Endothelial cell of umbilical vein (primary cell): ENCODE measurements around the gene STAB1. TPM values are rescaled to one million over a fixed set of nuclear protein-coding genes. Genes with fewer than 3 reads are reported as not detected.

Experiments used
- BruUV-seq: library from RNA; stranded (reverse); fragments of 400-500 nt; replicated peaks from 2 replicates; lab custom pipeline; 2021; lab: Mats Ljungman, UMichigan
- CTCF ChIA-PET: fragments of 300-600, 350-600 bp; sonication (Branson Sonifier 250); formaldehyde crosslinking; loops from one replicate; lab custom pipeline; 2021; ENCODE audit warnings: antibody characterized with exemption, inconsistent platforms; lab: Charles Lee
- POLR2A ChIA-PET: fragments of 300-600, 350-600 bp; sonication (Branson Sonifier 250); formaldehyde crosslinking; loops from one replicate; lab custom pipeline; 2021; ENCODE audit warnings: antibody characterized with exemption, inconsistent platforms; lab: Charles Lee
- DNase-seq: peaks from one replicate; pipeline ENCODE4 v3.0.0-alpha.2; 2011; ENCODE audit warnings: low read depth, low spot score
- FAIRE-seq: peaks from 2 replicates; lab custom pipeline; 2011; peaks lifted over from hg19 to GRCh38; lab: Jason Lieb, UNC
- H2AFZ ChIP-seq: 2 replicates; pipeline ENCODE4 v1.6.0; 2012; ENCODE audit warnings: low read depth, low read length, control low read depth, inconsistent platforms
- H3K27ac ChIP-seq: 2 replicates; pipeline ENCODE4 v1.5.1; 2011; ENCODE audit warnings: low read depth, mild to moderate bottlenecking, control low read depth, low read length, moderate library complexity; ENCODE audit not compliant: insufficient read depth
- H3K27me3 ChIP-seq, 2 experiments: 2 replicates each; pipeline versions ENCODE4 v1.6.0 to v1.6.1; 2011; ENCODE audit warnings: low read length in 2 of 2, mixed read lengths in 1 of 2; ENCODE audit not compliant: control insufficient read depth in 2 of 2, insufficient read depth in 2 of 2
- H3K36me3 ChIP-seq, 2 experiments: 2 replicates in 1 of 2; 3 replicates in 1 of 2; pipeline ENCODE4 v1.5.1; 2011; ENCODE audit warnings: low read length in 2 of 2, mild to moderate bottlenecking in 1 of 2, moderate library complexity in 1 of 2; ENCODE audit not compliant: control insufficient read depth in 2 of 2, insufficient read depth in 2 of 2; ENCODE audit errors: extremely low read depth in 1 of 2
- H3K4me1 ChIP-seq: 3 replicates; pipeline ENCODE4 v1.5.1; 2011; ENCODE audit warnings: mild to moderate bottlenecking, low read length; ENCODE audit not compliant: control insufficient read depth, insufficient read depth; ENCODE audit errors: extremely low read depth
- H3K4me2 ChIP-seq: 2 replicates; pipeline ENCODE4 v1.6.1; 2011; ENCODE audit warnings: low read length, control low read depth, mixed read lengths; ENCODE audit not compliant: insufficient read depth
- H3K4me3 ChIP-seq, 3 experiments: fragments of 200-600 bp in 1 of 3; sonication (generic), shearing (Covaris generic) in 1 of 3; replicated peaks in 1 of 3; 2 replicates each; pipeline ENCODE4 v1.5.1; 2011 to 2016; ENCODE audit warnings: control low read depth in 3 of 3, low read length in 3 of 3, mild to moderate bottlenecking in 2 of 3, inconsistent platforms in 1 of 3, low read depth in 1 of 3, moderate library complexity in 1 of 3; ENCODE audit not compliant: insufficient read depth in 1 of 3
- H3K79me2 ChIP-seq: 2 replicates; pipeline ENCODE4 v1.6.0; 2012; ENCODE audit warnings: low read length, inconsistent platforms; ENCODE audit not compliant: control insufficient read depth, insufficient read depth
- H3K9ac ChIP-seq: replicated peaks from 2 replicates; pipeline ENCODE3; 2011; ENCODE audit warnings: low read length, control low read depth; ENCODE audit not compliant: insufficient read depth; ENCODE audit errors: extremely low read depth
- H3K9me1 ChIP-seq: replicated peaks from 3 replicates; pipeline ENCODE4 v1.6.0; 2011; ENCODE audit warnings: mild to moderate bottlenecking, low read length; ENCODE audit not compliant: control insufficient read depth, insufficient read depth; ENCODE audit errors: extremely low read depth
- H3K9me3 ChIP-seq: replicated peaks from 2 replicates; pipeline ENCODE4 v1.5.1; 2012; ENCODE audit warnings: low read length, inconsistent platforms; ENCODE audit not compliant: control insufficient read depth, insufficient read depth
- H4K20me1 ChIP-seq: replicated peaks from 2 replicates; pipeline ENCODE3; 2011; ENCODE audit warnings: mild to moderate bottlenecking, low read length; ENCODE audit not compliant: control insufficient read depth, insufficient read depth; ENCODE audit errors: extremely low read depth
- EZH2 ChIP-seq: IDR thresholded peaks from 2 replicates; pipeline ENCODE4 v1.6.1; 2012; ENCODE audit warnings: borderline replicate concordance, low read depth, mild to moderate bottlenecking, moderate library complexity, low read length, inconsistent platforms; ENCODE audit not compliant: severe bottlenecking
- FOS ChIP-seq: IDR thresholded peaks from 2 replicates; pipeline ENCODE4 v1.6.1; 2011; ENCODE audit warnings: mild to moderate bottlenecking, low read length, moderate library complexity, borderline replicate concordance; ENCODE audit not compliant: insufficient read depth
- JUN ChIP-seq: IDR thresholded peaks from 2 replicates; pipeline ENCODE4 v1.6.1; 2011; ENCODE audit warnings: borderline replicate concordance, low read depth; ENCODE audit not compliant: insufficient read length, insufficient read depth
- MYC ChIP-seq: IDR thresholded peaks from one replicate; pipeline ENCODE4 v1.6.1; 2011; ENCODE audit warnings: mild to moderate bottlenecking, low read depth, low read length
- POLR2A ChIP-seq: IDR thresholded peaks from 2 replicates; pipeline ENCODE4 v1.6.1; 2012; ENCODE audit warnings: low read depth, mild to moderate bottlenecking, control low read depth, low read length
- dilution Hi-C: fragments of 300-500 bp; cut with MboI; formaldehyde crosslinking; loops from one replicate; pipeline ENCODE4 v1.15.0; 2019; ENCODE audit warnings: low sequenced_read_pairs; ENCODE audit not compliant: extremely low pct_ligation_motif_present
- intact Hi-C: fragments of 100-400 bp; cut with micrococcal nuclease; formaldehyde crosslinking; loops from one replicate; pipeline ENCODE4 v1.10.0; 2022
- polyA plus RNA-seq, 4 experiments: library from polyadenylated mRNA; depleted of rRNA in 3 of 4; stranded (reverse) in 3 of 4; unstranded in 1 of 4; fragments of >200 nt; gene quantifications; 2 replicates each; pipeline versions ENCODE4 v1.2.1 to v1.2.3, GENCODE V29; 2011 to 2012; ENCODE audit warnings: missing spikeins in 1 of 4
- total RNA-seq: library from RNA; stranded (reverse); gene quantifications from 2 replicates; pipeline ENCODE4 v1.2.3, GENCODE V29; 2021

Gene STAB1
- total and polyA plus RNA-seq, 2 donors (not counting 3 experiments of a cell fraction or from before 2014, with no cell fraction given), result 369 TPM

- no peak for FAIRE-seq
- no peaks in the 10 kb centered on the region for H3K4me1 ChIP-seq
- no peak overlapping the region for H3K4me3 ChIP-seq
- no peaks in the 10 kb centered on the region for H3K27me3 ChIP-seq
- no peak for TF ChIP-seq POLR2A
- TF ChIP-seq JUN, result no peak
- TF ChIP-seq FOS, result no peak
- no peaks in the 10 kb centered on the region for H3K9me3 ChIP-seq
- BruUV-seq, result no TSS peak
- intact Hi-C loops (no loop called here), dilution Hi-C loops (no loop called here)
- no peak for DNase-seq
- H3K79me2 ChIP-seq, result no peaks in the 10 kb centered on the region
- no peak overlapping the region for H3K4me2 ChIP-seq
- H3K27ac ChIP-seq, result no peak overlapping the region
- no peaks in the 10 kb centered on the region for H3K9me1 ChIP-seq
- POLR2A ChIA-PET, result no interaction called here
- CTCF ChIA-PET, result interaction anchor here (1.0 to 2.0 kb wide), 4 partner anchors 8 to 60 kb away, joined by 3 to 13 read pairs (median 7); partner anchors contain the start of gene STAB1
- peaks cover 16 to 82% of the 10 kb centered on the region in 2 experiments for H3K36me3 ChIP-seq
- no peak overlapping the region for H2AFZ ChIP-seq
- H3K9ac ChIP-seq, result no peak overlapping the region
- no peaks in the 10 kb centered on the region for H4K20me1 ChIP-seq
Measured at GRCh38 chr3:52483081-52483480, 12.1 kb upstream of the STAB1 start.

DNA sequence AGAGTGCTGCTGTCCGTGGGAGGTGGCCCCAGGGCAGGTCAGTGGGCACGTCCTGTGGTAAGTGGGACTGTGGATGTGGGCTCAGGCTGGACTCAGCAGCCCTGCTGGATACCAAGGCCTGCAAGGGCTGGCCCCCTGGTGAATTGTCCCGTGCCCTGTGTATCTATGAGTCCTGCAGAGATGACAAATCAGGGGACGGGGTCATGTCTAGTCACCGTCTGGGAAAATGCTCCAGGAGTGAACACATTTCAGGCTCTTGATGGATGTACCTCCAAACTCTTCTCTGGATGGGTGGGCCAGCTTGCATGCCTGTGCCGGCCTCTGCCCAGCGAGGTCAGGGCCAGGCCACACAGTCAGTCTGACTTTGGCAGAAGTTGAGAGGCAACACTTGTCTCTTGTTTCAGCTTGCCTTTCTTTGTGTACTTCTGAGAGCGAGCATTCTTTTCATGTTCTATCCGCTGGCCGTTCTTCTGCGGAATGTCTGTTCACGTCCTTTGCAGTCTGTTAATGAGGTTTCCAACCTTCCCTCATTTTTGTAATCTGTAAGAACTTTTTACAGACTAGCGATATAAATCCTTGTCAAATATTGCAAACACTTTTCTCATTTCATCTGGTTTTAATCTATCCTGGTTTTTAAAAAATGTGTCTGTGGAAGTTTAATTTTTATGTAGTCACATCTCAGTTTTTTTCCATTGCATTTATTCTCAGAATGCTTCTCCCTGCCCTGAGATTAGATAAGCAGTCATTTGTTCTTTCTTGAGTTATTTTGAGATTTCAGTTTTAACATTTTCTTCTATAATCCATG is 11.4 kb upstream of the STAB1 start:
- ChIA-PET CTCF (interaction anchor here (2.0 kb wide), 1 partner anchor 11 kb away, joined by 9 read pairs; the partner anchor contains the start of gene STAB1), POLR2A (no interaction called here)
- Histone ChIP-seq H2AFZ (no peak overlapping the region), H3K9me1 (no peaks in the 10 kb centered on the region), H3K4me2 (no peak overlapping the region), H3K4me3 (no peak overlapping the region), H3K9ac (no peak overlapping the region), H4K20me1 (no peaks in the 10 kb centered on the region), H3K36me3 (peaks cover 14 to 80% of the 10 kb centered on the region in 2 experiments), H3K27ac (no peak overlapping the region), H3K27me3 (no peaks in the 10 kb centered on the region), H3K79me2 (no peaks in the 10 kb centered on the region), H3K4me1 (no peaks in the 10 kb centered on the region), H3K9me3 (no peaks in the 10 kb centered on the region)
- DNase-seq (no peak), FAIRE-seq (no peak)
- BruUV-seq, result no TSS peak
- no peak for TF ChIP-seq EZH2
- TF ChIP-seq MYC, result no peak
- TF ChIP-seq FOS, result no peak
- intact Hi-C loops (no loop called here), dilution Hi-C loops (no loop called here)
